ENCODE results near the gene ZSCAN10. TPM values are rescaled to one million over a fixed set of nuclear protein-coding genes. Genes with fewer than 3 reads are reported as not detected.

ZSCAN10 gene
- total RNA-seq, 1 experiment from 2014 or later, result 0.76 TPM

GRCh38 chr16:3147757-3148104, 48.6 kb upstream of the ZSCAN10 start (continued):
- TF ChIP-seq CEBPB (IDR thresholded peaks at IDR 0.05; ENCODE audit: low read depth) (no peak), CTCF (IDR thresholded peaks at IDR 0.05 in 2 of 3, conservative IDR thresholded peaks at IDR 0.05 in 1 of 3; ENCODE audit: borderline replicate concordance in 1 of 3, insufficient read depth in 1 of 3, low read depth in 2 of 3, low read length in 2 of 3) (no peak), SP1 (IDR thresholded peaks at IDR 0.05; ENCODE audit: low read depth) (no peak), ZNF274 (IDR thresholded peaks at IDR 0.05; ENCODE audit: low read depth, low read length) (no peak), ZFX (IDR thresholded peaks at IDR 0.05) (no peak), RAD21 (IDR thresholded peaks at IDR 0.05; ENCODE audit: low read depth) (no peak), CBX3 (IDR thresholded peaks at IDR 0.05; ENCODE audit: low read depth) (no peak)

- Histone ChIP-seq H3K9ac (ENCODE audit: low read length) (no peak overlapping the region), H3K79me2 (ENCODE audit: insufficient read depth, low read length) (no peaks in the 10 kb centered on the region), H4K20me1 (ENCODE audit: insufficient read depth) (no peaks in the 10 kb centered on the region), H2AFZ (ENCODE audit: low read depth, low read length, poor library complexity, severe bottlenecking) (no peak overlapping the region), H3K27ac (ENCODE audit: low read depth, low read length) (no peak overlapping the region), H3K4me1 (ENCODE audit: control insufficient read depth in 1 of 2, insufficient read depth in 2 of 2, low read length in 2 of 2) (peaks cover 8 to 32% of the 10 kb centered on the region in 2 experiments), H3K27me3 (ENCODE audit: insufficient read depth, low read length) (no peaks in the 10 kb centered on the region), H3K4me3 (replicated peaks in 1 of 2; ENCODE audit: low read depth in 1 of 2, low read length in 2 of 2) (no peak overlapping the region), H3K9me2 (ENCODE audit: insufficient read depth) (no peaks in the 10 kb centered on the region), H3K36me3 (ENCODE audit: control insufficient read depth in 1 of 2, insufficient read depth in 2 of 2, low read length in 2 of 2) (no peaks in the 10 kb centered on the region), H3K9me3 (ENCODE audit: control insufficient read depth in 1 of 2, insufficient read depth in 1 of 2, low read depth in 1 of 2, low read length in 2 of 2) (no peaks in the 10 kb centered on the region), H3K4me2 (ENCODE audit: low read length) (no peak overlapping the region)
- BruUV-seq (replicated peaks), result no TSS peak
- POLR2A ChIA-PET, result interaction anchor here (0.7 to 1.6 kb wide), 3 partner anchors 12 to 25 kb away, joined by 3 to 4 read pairs (median 4); partner anchors contain the start of gene ZNF213
- ATAC-seq (no peak), DNase-seq (ENCODE audit: low read depth, low spot score) (no peak)
- CTCF ChIA-PET, result interaction anchor here (1.0 to 1.4 kb wide), 3 partner anchors 12 to 17 kb away, joined by 3 read pairs; partner anchors contain the start of gene ZNF213
- RAD21 ChIA-PET (ENCODE audit: low non-redundant PET in 1 of 2, low total read pairs in 2 of 2, uncharacterized antibody in 2 of 2, unreplicated experiment in 2 of 2), result no interaction called here
- intact Hi-C loops (cut with micrococcal nuclease), result no loop called here
- no peak for TF ChIP-seq ELF1 (IDR thresholded peaks at IDR 0.05; ENCODE audit: borderline replicate concordance, low read depth)
- no peak for TF ChIP-seq CTCF (IDR thresholded peaks at IDR 0.05 in 2 of 3, conservative IDR thresholded peaks at IDR 0.05 in 1 of 3; ENCODE audit: borderline replicate concordance in 1 of 3, insufficient read depth in 1 of 3, low read depth in 2 of 3, low read length in 2 of 3)
- TF ChIP-seq JUND (IDR thresholded peaks at IDR 0.05), result no peak
- no peak for TF ChIP-seq TCF7L2 (IDR thresholded peaks at IDR 0.05; ENCODE audit: borderline replicate concordance, extremely low read depth, insufficient read depth, insufficient read length)
- no peak for TF ChIP-seq CBX3 (IDR thresholded peaks at IDR 0.05; ENCODE audit: low read depth)
- no peak for TF ChIP-seq EGR1 (IDR thresholded peaks at IDR 0.05; ENCODE audit: low read depth)
These were observed 48.1 kb upstream of the ZSCAN10 start for GRCh38 chr16:3147046-3147756.

Data from HCT116 (cell line).